ENCODE data around the gene SDK1.

DNA sequence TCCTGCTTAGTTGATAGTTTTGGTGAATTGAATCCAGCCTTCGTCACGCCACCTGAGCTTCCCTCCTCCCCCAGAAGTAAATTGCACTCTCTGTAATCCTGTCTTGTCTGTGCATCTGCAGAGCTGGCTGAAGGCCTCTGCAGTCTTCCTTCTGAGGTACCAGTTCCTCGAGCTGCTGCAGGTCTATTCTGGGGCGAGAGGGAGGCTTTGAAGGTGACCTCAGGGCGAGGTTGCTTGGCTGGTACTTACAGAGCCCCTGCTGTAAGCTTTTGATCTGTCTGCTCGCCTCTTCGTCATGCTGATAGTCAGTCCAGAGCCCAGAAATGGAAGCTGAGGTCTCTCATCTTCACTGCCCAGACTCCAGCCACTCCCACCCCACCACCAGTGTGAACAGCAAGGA is 867.5 kb downstream of the SDK1 start:
- no peak for TF ChIP-seq EZH2phosphoT487 (IDR thresholded peaks at IDR 0.05; ENCODE audit: insufficient read depth, low read depth)
- TF ChIP-seq EZH2 (IDR thresholded peaks at IDR 0.05; ENCODE audit: insufficient read depth, poor library complexity, severe bottlenecking) = no peak

Measured in GM23248 (cell line).